CD4-positive, CD25-positive, alpha-beta regulatory T cell (primary cell): ENCODE measurements around the gene PHC2. TPM values are rescaled to one million over a fixed set of nuclear protein-coding genes. Genes with fewer than 3 reads are reported as not detected.

Source experiments
- ATAC-seq, 2 donors: fragments of 150-1000 bp; cut with Tn5 transposase; one replicate each; pipeline ENCODE4 v1.10.0; 2021; ENCODE audit warnings: low read depth in 2 of 2, moderate number of reproducible peaks in 2 of 2, moderate library complexity in 1 of 2
- DNase-seq, 3 donors: peaks; one replicate each; pipeline versions ENCODE4 v3.0.0 to v3.0.0-alpha.2; 2012 to 2022; ENCODE audit warnings: mixed read lengths in 1 of 3
- H3K27ac ChIP-seq: one replicate; pipeline ENCODE4 v1.7.0; 2013; ENCODE audit warnings: mild to moderate bottlenecking, low read length; ENCODE audit not compliant: insufficient read depth, poor library complexity, severe bottlenecking
- H3K27me3 ChIP-seq: one replicate; pipeline ENCODE4 v1.7.0; 2013; ENCODE audit warnings: low read length; ENCODE audit not compliant: control insufficient read depth, insufficient read depth
- H3K36me3 ChIP-seq: one replicate; pipeline ENCODE4 v1.7.0; 2013; ENCODE audit warnings: mild to moderate bottlenecking, low read length, moderate library complexity; ENCODE audit not compliant: control insufficient read depth, insufficient read depth
- H3K4me1 ChIP-seq: 2 replicates; pipeline ENCODE4 v1.7.0; 2013; ENCODE audit warnings: mild to moderate bottlenecking, low read length; ENCODE audit not compliant: insufficient read depth, control insufficient read depth, poor library complexity, severe bottlenecking
- H3K4me3 ChIP-seq: one replicate; pipeline ENCODE4 v1.7.0; 2013; ENCODE audit warnings: low read depth, mild to moderate bottlenecking, low read length, moderate library complexity
- H3K9me3 ChIP-seq, 2 experiments: 1 replicate in 1 of 2; 2 replicates in 1 of 2; pipeline ENCODE4 v1.7.0; 2013; ENCODE audit warnings: low read length in 2 of 2, mild to moderate bottlenecking in 1 of 2, moderate library complexity in 1 of 2; ENCODE audit not compliant: control insufficient read depth in 2 of 2
- H3K27ac Mint-ChIP-seq, 3 donors: one replicate each; pipeline ENCODE4 v1.8.0; 2020 to 2022; ENCODE audit warnings: mild to moderate bottlenecking in 3 of 3, mixed read lengths in 3 of 3, moderate library complexity in 2 of 3
- H3K27me3 Mint-ChIP-seq: one replicate; pipeline ENCODE4 v1.8.0; 2022; ENCODE audit warnings: mild to moderate bottlenecking, mixed read lengths
- H3K36me3 Mint-ChIP-seq: one replicate; pipeline ENCODE4 v1.8.0; 2020; ENCODE audit warnings: mixed read lengths
- H3K4me1 Mint-ChIP-seq, 4 donors: one replicate each; pipeline ENCODE4 v1.8.0; 2020 to 2022; ENCODE audit warnings: mixed read lengths in 4 of 4, mild to moderate bottlenecking in 1 of 4
- H3K4me3 Mint-ChIP-seq, 4 donors: one replicate each; pipeline ENCODE4 v1.8.0; 2020 to 2022; ENCODE audit warnings: mild to moderate bottlenecking in 4 of 4, mixed read lengths in 4 of 4, moderate library complexity in 3 of 4
- H3K9me3 Mint-ChIP-seq, 7 donors: one replicate each; pipeline ENCODE4 v1.8.0; 2020 to 2022; ENCODE audit warnings: mixed read lengths in 7 of 7, mild to moderate bottlenecking in 3 of 7, moderate library complexity in 2 of 7
- polyA plus RNA-seq, 4 donors: library from polyadenylated mRNA; unstranded; fragments of 300-500 nt; fragmentation: Illumina TruSeq; gene quantifications; one replicate each; pipeline ENCODE4 v1.2.3, GENCODE V29; 2021
- total RNA-seq: library from RNA; stranded (reverse); gene quantifications from one replicate; pipeline ENCODE4 v1.2.3, GENCODE V29; 2022

The PHC2 gene
- total and polyA plus RNA-seq, 5 donors from 2014 or later, result 9.7 to 34.8 (median 20.7) TPM

GRCh38 chr1:33408093-33408436 lies 22.8 kb downstream of the PHC2 start:
- no peak overlapping the region for H3K27ac ChIP-seq
- no peaks in the 10 kb centered on the region for H3K36me3 ChIP-seq
- peaks cover 26% of the 10 kb centered on the region for H3K27me3 ChIP-seq
- H3K9me3 Mint-ChIP-seq, result no peaks in the 10 kb centered on the region
- no peaks in the 10 kb centered on the region for H3K4me1 Mint-ChIP-seq
- no peaks in the 10 kb centered on the region for H3K9me3 ChIP-seq
- H3K4me1 ChIP-seq, result no peaks in the 10 kb centered on the region
- no peak overlapping the region for H3K27ac Mint-ChIP-seq
- no peak for DNase-seq
- H3K27me3 Mint-ChIP-seq, result peaks cover 48% of the 10 kb centered on the region
- no peak overlapping the region for H3K4me3 ChIP-seq
- ATAC-seq, result no peak
- no peak overlapping the region for H3K4me3 Mint-ChIP-seq
- no peaks in the 10 kb centered on the region for H3K36me3 Mint-ChIP-seq

DNA sequence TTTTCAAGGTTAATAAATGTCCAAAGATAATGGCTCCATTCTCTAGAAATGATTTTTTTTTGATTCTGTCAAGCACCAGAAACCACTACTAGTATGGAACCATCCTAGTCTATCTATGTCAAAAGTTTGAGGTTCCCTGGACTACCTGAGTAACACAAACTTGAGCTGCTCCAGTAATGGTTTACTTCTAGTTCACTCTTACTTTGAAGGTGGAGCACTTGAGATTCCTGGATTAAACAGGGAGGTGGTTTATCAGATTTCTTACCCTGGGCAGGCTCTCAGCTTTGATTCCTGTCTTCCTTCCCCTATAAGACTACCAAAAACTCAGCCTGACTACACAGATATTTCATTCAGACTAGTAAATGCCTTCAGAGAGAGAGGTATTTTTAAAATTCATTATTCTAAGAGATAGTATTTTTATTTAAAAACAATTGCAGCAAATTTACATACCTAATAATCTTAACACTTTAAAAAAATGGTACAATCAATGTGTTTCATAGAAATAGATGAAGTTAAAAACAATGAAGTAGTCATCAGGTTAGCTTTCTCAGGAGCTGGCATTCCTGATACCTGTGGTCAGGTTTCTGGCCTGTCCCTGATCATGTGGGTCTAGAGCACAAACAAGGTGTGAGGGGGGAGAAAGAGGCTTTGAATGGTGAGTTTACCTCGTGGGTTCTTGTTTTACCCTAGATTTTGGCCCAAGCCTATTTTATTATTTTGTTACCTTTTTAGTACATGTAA lies 23.4 kb downstream of the PHC2 start:
- Mint-ChIP-seq H3K4me1 (no peaks in the 10 kb centered on the region), H3K27me3 (peaks cover 45% of the 10 kb centered on the region), H3K36me3 (no peaks in the 10 kb centered on the region), H3K9me3 (no peaks in the 10 kb centered on the region), H3K4me3 (no peak overlapping the region), H3K27ac (no peak overlapping the region)
- Histone ChIP-seq H3K36me3 (no peaks in the 10 kb centered on the region), H3K4me3 (no peak overlapping the region), H3K9me3 (no peaks in the 10 kb centered on the region), H3K4me1 (no peaks in the 10 kb centered on the region), H3K27me3 (peaks cover 24% of the 10 kb centered on the region), H3K27ac (no peak overlapping the region)
- ATAC-seq (no peak), DNase-seq (no peak)

- Histone ChIP-seq H3K9me3 (no peaks in the 10 kb centered on the region), H3K4me3 (no peak overlapping the region), H3K36me3 (no peaks in the 10 kb centered on the region)
Observed at GRCh38 chr1:33402206-33402605, 28.7 kb downstream of the PHC2 start.

DNA sequence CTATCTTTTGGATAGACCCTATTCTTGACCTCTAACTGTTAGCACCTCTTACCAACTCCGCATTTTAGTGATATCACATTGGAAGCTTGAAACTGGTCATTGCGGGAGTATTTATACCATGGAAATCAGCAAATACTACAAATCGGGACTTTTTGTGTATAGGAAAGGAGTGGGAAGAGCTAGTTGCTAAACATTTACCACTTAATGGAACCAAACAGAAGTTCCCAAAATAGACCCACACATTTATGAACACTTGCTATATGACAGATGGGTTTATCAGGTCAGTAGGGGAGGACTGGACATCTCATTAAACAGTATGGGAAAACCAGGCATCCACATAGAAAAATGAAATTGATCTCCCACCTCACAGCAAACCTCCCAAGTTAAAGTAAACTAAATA lies 29.4 kb downstream of the PHC2 start:
- no peak overlapping the region for H3K27ac Mint-ChIP-seq
- Histone ChIP-seq H3K36me3 (no peaks in the 10 kb centered on the region), H3K27me3 (peaks cover 6% of the 10 kb centered on the region), H3K27ac (no peak overlapping the region), H3K4me3 (no peak overlapping the region), H3K4me1 (no peaks in the 10 kb centered on the region), H3K9me3 (no peaks in the 10 kb centered on the region)
- DNase-seq (no peak), ATAC-seq (no peak)
- no peaks in the 10 kb centered on the region for H3K9me3 Mint-ChIP-seq
- no peak overlapping the region for H3K4me3 Mint-ChIP-seq
- H3K36me3 Mint-ChIP-seq, result no peaks in the 10 kb centered on the region
- peaks cover 51% of the 10 kb centered on the region for H3K27me3 Mint-ChIP-seq
- H3K4me1 Mint-ChIP-seq, result no peaks in the 10 kb centered on the region

More at GRCh38 chr1:33402206-33402605, 28.7 kb downstream of the PHC2 start:
- Mint-ChIP-seq H3K27me3 (peaks cover 52% of the 10 kb centered on the region), H3K27ac (no peak overlapping the region), H3K4me1 (no peaks in the 10 kb centered on the region), H3K9me3 (no peaks in the 10 kb centered on the region), H3K4me3 (no peak overlapping the region), H3K36me3 (no peaks in the 10 kb centered on the region)
- no peak for DNase-seq
- no peak for ATAC-seq
- H3K4me1 ChIP-seq, result no peaks in the 10 kb centered on the region
- H3K27ac ChIP-seq, result no peak overlapping the region
- peaks cover 12% of the 10 kb centered on the region for H3K27me3 ChIP-seq

- Histone ChIP-seq H3K4me1 (no peaks in the 10 kb centered on the region), H3K9me3 (no peaks in the 10 kb centered on the region), H3K27ac (no peak overlapping the region), H3K36me3 (no peaks in the 10 kb centered on the region), H3K27me3 (peaks cover 5% of the 10 kb centered on the region), H3K4me3 (no peak overlapping the region)
- no peak for DNase-seq
- Mint-ChIP-seq H3K27ac (no peak overlapping the region), H3K36me3 (no peaks in the 10 kb centered on the region), H3K27me3 (peaks cover 55% of the 10 kb centered on the region), H3K9me3 (no peaks in the 10 kb centered on the region), H3K4me3 (no peak overlapping the region), H3K4me1 (no peaks in the 10 kb centered on the region)
- no peak for ATAC-seq
Observed at GRCh38 chr1:33400153-33400911, 30.6 kb downstream of the PHC2 start.

GRCh38 chr1:33399375-33399774 lies 31.5 kb downstream of the PHC2 start:
- H3K27me3 Mint-ChIP-seq, result peaks cover 56% of the 10 kb centered on the region
- Histone ChIP-seq H3K9me3 (no peaks in the 10 kb centered on the region), H3K27me3 (peaks cover 8% of the 10 kb centered on the region), H3K27ac (no peak overlapping the region), H3K4me3 (no peak overlapping the region), H3K36me3 (no peaks in the 10 kb centered on the region), H3K4me1 (no peaks in the 10 kb centered on the region)
- H3K27ac Mint-ChIP-seq, result no peak overlapping the region
- no peaks in the 10 kb centered on the region for H3K9me3 Mint-ChIP-seq
- no peaks in the 10 kb centered on the region for H3K4me1 Mint-ChIP-seq
- ATAC-seq (no peak), DNase-seq (no peak)
- H3K4me3 Mint-ChIP-seq, result no peak overlapping the region
- no peaks in the 10 kb centered on the region for H3K36me3 Mint-ChIP-seq

GRCh38 chr1:33397994-33398393 lies 32.9 kb downstream of the PHC2 start:
- Histone ChIP-seq H3K27me3 (peaks cover 9% of the 10 kb centered on the region), H3K9me3 (no peaks in the 10 kb centered on the region), H3K27ac (no peak overlapping the region), H3K36me3 (no peaks in the 10 kb centered on the region), H3K4me3 (no peak overlapping the region), H3K4me1 (no peaks in the 10 kb centered on the region)
- no peaks in the 10 kb centered on the region for H3K9me3 Mint-ChIP-seq
- no peak for ATAC-seq
- H3K27ac Mint-ChIP-seq, result no peak overlapping the region
- H3K36me3 Mint-ChIP-seq, result no peaks in the 10 kb centered on the region
- H3K27me3 Mint-ChIP-seq, result peaks cover 58% of the 10 kb centered on the region
- H3K4me3 Mint-ChIP-seq, result no peak overlapping the region
- no peaks in the 10 kb centered on the region for H3K4me1 Mint-ChIP-seq
- no peak for DNase-seq

DNA sequence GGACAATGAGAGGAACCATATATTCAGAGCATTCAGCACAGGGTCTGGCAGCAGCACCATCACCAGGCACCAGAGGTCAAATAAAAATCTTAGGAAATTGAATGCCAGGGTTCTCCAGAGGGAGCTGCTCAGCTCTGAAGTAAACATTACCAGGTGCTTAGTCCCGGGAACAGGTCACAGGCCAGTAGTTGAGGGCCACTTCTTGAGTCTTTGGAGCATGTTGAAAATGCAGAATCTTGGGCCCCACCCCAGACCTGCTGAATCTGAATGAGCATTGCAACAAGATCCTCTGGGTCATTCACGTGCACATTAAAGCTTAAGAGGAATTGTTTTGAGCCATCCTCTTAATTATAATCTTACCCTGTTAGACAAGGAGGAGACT lies 33.8 kb downstream of the PHC2 start:
- H3K4me1 Mint-ChIP-seq, result no peaks in the 10 kb centered on the region
- H3K27me3 ChIP-seq, result peaks cover 9% of the 10 kb centered on the region
- no peak overlapping the region for H3K4me3 ChIP-seq
- ATAC-seq (no peak), DNase-seq (no peak)
- no peak overlapping the region for H3K4me3 Mint-ChIP-seq
- H3K9me3 ChIP-seq, result no peaks in the 10 kb centered on the region
- no peaks in the 10 kb centered on the region for H3K9me3 Mint-ChIP-seq
- H3K4me1 ChIP-seq, result no peaks in the 10 kb centered on the region
- no peaks in the 10 kb centered on the region for H3K36me3 ChIP-seq
- no peaks in the 10 kb centered on the region for H3K36me3 Mint-ChIP-seq
- no peak overlapping the region for H3K27ac Mint-ChIP-seq
- peaks cover 58% of the 10 kb centered on the region for H3K27me3 Mint-ChIP-seq
- no peak overlapping the region for H3K27ac ChIP-seq
